Astrocyte of the cerebellum (primary cell): ENCODE results near the gene TPSD1.
"Not testable (repeated sequence)": the region's sequence is repeated elsewhere in the genome, so short reads cannot be mapped to it uniquely, and the experiment has no call there.

Source experiments
- DNase-seq: peaks from one replicate; pipeline ENCODE4 v3.0.0-alpha.2; 2011; ENCODE audit warnings: low read depth
- H3K4me3 ChIP-seq: 2 replicates; pipeline ENCODE4 v1.5.1; 2011; ENCODE audit warnings: mild to moderate bottlenecking, low read depth, low read length, moderate library complexity
- CTCF ChIP-seq: IDR thresholded peaks from 2 replicates; pipeline ENCODE4 v1.5.1; 2012; ENCODE audit warnings: low read length, low read depth, moderate library complexity, mild to moderate bottlenecking; ENCODE audit errors: missing control alignments
- in situ Hi-C: cut with HindIII; loops from 2 replicates; pipeline ENCODE4 v1.10.0; 2017; ENCODE audit warnings: low sequenced_read_pairs

Gene TPSD1

GRCh38 chr16:1220841-1221627 is 34.8 kb upstream of the TPSD1 start:
- H3K4me3 ChIP-seq, result no peak overlapping the region
- TF ChIP-seq CTCF, result no peak
- no peak for DNase-seq
- in situ Hi-C loops, result no loop called here

GRCh38 chr16:1221628-1222552 is 34.0 kb upstream of the TPSD1 start:
- no peak overlapping the region for H3K4me3 ChIP-seq
- no peak for TF ChIP-seq CTCF
- in situ Hi-C loops, result no loop called here
- no peak for DNase-seq

- in situ Hi-C loops, result no loop called here
- TF ChIP-seq CTCF, result no peak
- no peak overlapping the region for H3K4me3 ChIP-seq
- DNase-seq, result no peak
Measured at GRCh38 chr16:1222553-1223354, 33.1 kb upstream of the TPSD1 start.

- no peak overlapping the region for H3K4me3 ChIP-seq
- no peak for DNase-seq
- in situ Hi-C loops, result no loop called here
- no peak for TF ChIP-seq CTCF
Measured at GRCh38 chr16:1223355-1224214, 32.3 kb upstream of the TPSD1 start.

DNA sequence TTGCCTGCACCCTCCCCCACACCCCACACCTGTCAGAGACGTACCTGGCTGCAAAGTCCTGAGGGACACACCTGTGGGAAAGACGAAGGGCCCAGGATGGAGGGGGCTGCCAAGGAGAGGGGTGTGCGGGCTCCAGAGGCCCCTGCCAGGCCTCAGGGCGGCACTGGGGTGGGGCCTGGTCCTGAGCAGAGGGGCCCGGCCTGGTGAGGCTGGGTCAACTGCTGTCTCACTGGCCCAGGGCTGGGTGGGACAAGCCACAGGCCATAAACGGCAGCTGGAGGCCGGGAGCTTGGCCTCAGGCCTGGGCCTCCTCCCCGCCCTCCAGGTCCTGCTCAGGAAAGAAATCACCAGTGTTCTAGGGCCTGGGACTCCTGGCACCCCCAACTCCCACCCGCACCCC is 31.3 kb upstream of the TPSD1 start:
- no peak overlapping the region for H3K4me3 ChIP-seq
- no peak for DNase-seq
- in situ Hi-C loops, result no loop called here
- TF ChIP-seq CTCF, result no peak

- in situ Hi-C loops, result no loop called here
- TF ChIP-seq CTCF, result no peak
- DNase-seq, result no peak
- no peak within 1 kb of the TSS for H3K4me3 ChIP-seq
Measured at GRCh38 chr16:1225051-1225451, 30.8 kb upstream of the TPSD1 start, which contains the start of gene TPSG1. TSS of gene TPSG1 (minus strand) at chr16:1225268. CDS start at chr16:1225252, 16 bp downstream.

DNA sequence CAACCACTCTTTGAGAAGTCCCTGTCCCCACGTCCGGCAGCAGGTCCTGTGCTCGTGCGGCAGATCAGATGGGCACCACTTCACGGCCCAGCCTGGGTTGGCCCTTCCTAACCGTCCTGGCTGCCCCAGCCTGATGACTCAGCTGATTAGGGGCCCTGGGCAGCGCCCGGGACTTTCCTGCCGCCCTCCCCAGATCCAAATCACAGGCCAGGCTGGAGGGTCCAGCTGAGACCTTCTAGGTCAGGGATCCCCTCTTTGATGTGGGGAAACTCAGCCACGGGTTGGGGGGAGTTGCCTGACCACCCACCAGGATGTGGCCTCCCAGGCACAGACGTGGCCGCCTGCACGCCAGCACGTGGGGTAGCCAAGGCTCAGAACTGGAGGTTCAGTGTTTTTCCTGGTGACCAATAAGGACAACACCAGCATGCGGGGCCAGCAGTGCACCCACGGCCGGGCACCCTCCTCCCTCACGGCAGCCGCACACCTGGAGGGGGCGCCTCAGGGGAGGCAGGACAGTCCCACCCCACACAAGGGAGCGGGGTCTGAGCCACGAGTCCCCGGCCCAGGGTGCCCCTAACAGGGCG is 30.0 kb upstream of the TPSD1 start:
- H3K4me3 ChIP-seq, in situ Hi-C loops, DNase-seq: not testable (repeated sequence)

DNA sequence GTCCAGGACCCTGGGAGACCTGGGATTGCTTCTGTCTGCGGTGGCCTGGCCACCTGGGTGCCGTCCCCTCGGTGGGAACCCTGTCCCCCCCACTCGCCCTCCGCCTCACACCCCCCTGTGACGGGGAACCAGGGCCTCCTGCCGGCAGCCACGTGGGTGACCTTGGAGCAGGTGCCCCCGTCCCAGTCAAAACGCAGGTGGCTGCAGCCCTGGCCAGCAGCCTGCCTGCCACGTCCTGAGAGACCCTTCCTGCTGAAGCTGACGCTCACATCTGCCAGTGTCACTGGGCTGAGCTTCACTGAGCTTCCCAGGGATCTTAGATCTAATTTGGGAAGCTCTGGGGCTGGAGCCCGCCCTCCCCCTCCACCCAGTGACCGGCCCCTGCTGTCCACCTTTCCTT is 29.2 kb upstream of the TPSD1 start:
- DNase-seq, in situ Hi-C loops, H3K4me3 ChIP-seq: not testable (repeated sequence)

GRCh38 chr16:1228227-1228626 is 27.6 kb upstream of the TPSD1 start:
- H3K4me3 ChIP-seq, in situ Hi-C loops, DNase-seq: not testable (repeated sequence)
